ENCODE measurements around the gene TNNT1.

DNA sequence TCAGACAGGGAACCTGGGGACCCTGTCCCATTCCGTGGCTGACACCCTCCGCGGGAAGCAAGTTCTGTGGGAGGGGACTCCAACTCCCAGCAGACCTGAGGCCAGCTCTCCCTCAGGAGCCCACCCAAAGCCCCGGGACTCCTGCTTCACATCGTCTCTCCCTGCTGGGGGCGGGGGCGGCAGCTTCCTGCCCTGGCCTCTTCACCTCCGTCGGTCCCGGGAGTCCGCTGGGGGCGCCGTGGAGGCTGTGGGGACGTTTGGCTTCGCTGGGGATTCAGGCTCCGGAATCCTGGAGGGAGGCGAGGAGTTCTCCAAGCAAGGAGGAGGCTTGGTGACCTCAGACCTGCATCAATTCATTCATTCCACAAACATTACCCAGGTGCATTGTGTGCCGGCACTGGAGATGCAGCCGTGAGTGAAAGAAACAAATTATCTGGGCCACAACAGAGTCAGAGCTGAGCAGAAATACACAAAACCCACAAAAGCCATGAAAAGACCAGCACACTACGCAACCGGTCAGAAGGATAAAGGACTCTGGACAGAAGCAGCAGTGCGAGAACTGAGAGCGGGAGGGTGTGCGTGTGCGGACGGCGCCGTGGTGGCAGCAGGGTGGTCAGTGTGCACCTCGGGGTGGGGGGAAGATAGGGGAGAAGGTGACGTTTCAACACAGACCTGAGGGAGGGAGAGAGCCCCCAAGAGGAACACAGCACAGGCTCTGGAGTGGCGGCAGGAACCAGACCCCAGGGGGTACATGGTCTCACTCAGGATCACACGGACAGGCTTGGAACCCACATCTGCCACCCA, 54.3 kb downstream of the TNNT1 start:
- TF ChIP-seq POLR2A (IDR thresholded peaks at IDR 0.05; ENCODE audit: low read length) (no peak), GATA1 (IDR thresholded peaks at IDR 0.05; ENCODE audit: low read depth, low read length) (no peak)
